Panc1 (cell line): ENCODE results near the gene PHLPP1. TPM values are rescaled to one million over a fixed set of nuclear protein-coding genes. Genes with fewer than 3 reads are reported as not detected.

Source experiments
- ATAC-seq: fragments of 200-7000 bp; cut with Tn5 transposase; 2 replicates; pipeline ENCODE4 v1.9.1; 2020; ENCODE audit warnings: mild to moderate bottlenecking, moderate library complexity
- BruUV-seq: library from RNA; stranded (reverse); fragments of 400-500 nt; replicated peaks from 2 replicates; lab custom pipeline; 2021; lab: Mats Ljungman, UMichigan
- CTCF ChIA-PET: fragments of 300-600 bp; sonication (Branson Sonifier 250); formaldehyde crosslinking; loops from one replicate; lab custom pipeline; 2022; ENCODE audit warnings: antibody characterized with exemption; lab: Charles Lee
- POLR2A ChIA-PET: fragments of 300-600 bp; sonication (Branson Sonifier 250); formaldehyde crosslinking; loops from one replicate; lab custom pipeline; 2022; ENCODE audit warnings: antibody characterized with exemption; lab: Charles Lee
- DNase-seq: peaks from one replicate; pipeline ENCODE4 v3.0.0-alpha.2; 2010; ENCODE audit warnings: low read depth, low spot score
- H3K27ac ChIP-seq: 2 replicates; pipeline ENCODE4 v1.5.1; 2011; ENCODE audit warnings: mild to moderate bottlenecking, low read length, inconsistent platforms
- H3K27me3 ChIP-seq: fragments of 200-500 bp; sonication (Bioruptor generic); 2 replicates; pipeline ENCODE4 v1.6.0; 2014; ENCODE audit warnings: low read length, inconsistent platforms; ENCODE audit not compliant: control insufficient read depth, insufficient read depth
- H3K36me3 ChIP-seq: fragments of 200-500 bp; sonication (Bioruptor generic); 2 replicates; pipeline ENCODE4 v1.5.1; 2014; ENCODE audit warnings: inconsistent platforms, mild to moderate bottlenecking, low read length, moderate library complexity; ENCODE audit not compliant: control insufficient read depth, insufficient read depth
- H3K4me1 ChIP-seq: 2 replicates; pipeline ENCODE4 v1.5.1; 2011; ENCODE audit warnings: inconsistent platforms, mild to moderate bottlenecking, low read length, moderate library complexity; ENCODE audit not compliant: control insufficient read depth, insufficient read depth
- H3K4me3 ChIP-seq, 2 experiments: 2 replicates each; pipeline ENCODE4 v1.5.1; 2011 to 2012; ENCODE audit warnings: low read depth in 2 of 2, low read length in 2 of 2, mild to moderate bottlenecking in 2 of 2, inconsistent platforms in 1 of 2, moderate library complexity in 1 of 2
- H3K9me3 ChIP-seq: fragments of 200-500 bp; sonication (Bioruptor generic); 2 replicates; pipeline ENCODE4 v1.5.1; 2014; ENCODE audit warnings: low read depth, mild to moderate bottlenecking, inconsistent platforms, low read length, moderate library complexity; ENCODE audit not compliant: control insufficient read depth, insufficient read depth
- POLR2AphosphoS5 ChIP-seq: IDR thresholded peaks from 2 replicates; pipeline ENCODE4 v1.6.1; 2012; ENCODE audit warnings: mild to moderate bottlenecking, low read depth, low read length, moderate library complexity
- REST ChIP-seq, 2 experiments: IDR thresholded peaks; 2 replicates each; pipeline ENCODE4 v1.6.1; 2011 to 2012; ENCODE audit warnings: low read depth in 2 of 2, control low read depth in 1 of 2, low read length in 1 of 2, mild to moderate bottlenecking in 1 of 2, moderate library complexity in 1 of 2; ENCODE audit not compliant: insufficient read depth in 1 of 2
- SIN3A ChIP-seq: IDR thresholded peaks from 2 replicates; pipeline ENCODE4 v1.6.1; 2012; ENCODE audit warnings: low read depth, mild to moderate bottlenecking, low read length, moderate library complexity, borderline replicate concordance; ENCODE audit not compliant: insufficient read depth
- TCF7L2 ChIP-seq: IDR thresholded peaks from 2 replicates; pipeline ENCODE4 v1.6.1; 2011; ENCODE audit warnings: mild to moderate bottlenecking, low read depth, low read length, inconsistent platforms
- in situ Hi-C: cut with HindIII; loops from 2 replicates; pipeline ENCODE4 v1.10.0; 2016; ENCODE audit warnings: low sequenced_read_pairs, low pct_unique_long_range_greater_than_20kb
- intact Hi-C: fragments of 100-400 bp; cut with micrococcal nuclease; formaldehyde crosslinking; loops from one replicate; pipeline ENCODE4 v1.10.0; 2022; ENCODE audit not compliant: unreplicated experiment
- total RNA-seq: library from RNA; stranded (reverse); gene quantifications from one replicate; pipeline ENCODE4 v1.2.1, GENCODE V29; 2021; ENCODE audit not compliant: unreplicated experiment
- TF ChIP-seq, protein P1 (sequence below): fragments of 450-650 bp; IDR thresholded peaks from 2 replicates; pipeline ENCODE4 v1.5.1; 2017; ENCODE audit warnings: mild to moderate bottlenecking

The PHLPP1 gene
- total RNA-seq, 1 experiment from 2014 or later, result 6.3 TPM

DNA sequence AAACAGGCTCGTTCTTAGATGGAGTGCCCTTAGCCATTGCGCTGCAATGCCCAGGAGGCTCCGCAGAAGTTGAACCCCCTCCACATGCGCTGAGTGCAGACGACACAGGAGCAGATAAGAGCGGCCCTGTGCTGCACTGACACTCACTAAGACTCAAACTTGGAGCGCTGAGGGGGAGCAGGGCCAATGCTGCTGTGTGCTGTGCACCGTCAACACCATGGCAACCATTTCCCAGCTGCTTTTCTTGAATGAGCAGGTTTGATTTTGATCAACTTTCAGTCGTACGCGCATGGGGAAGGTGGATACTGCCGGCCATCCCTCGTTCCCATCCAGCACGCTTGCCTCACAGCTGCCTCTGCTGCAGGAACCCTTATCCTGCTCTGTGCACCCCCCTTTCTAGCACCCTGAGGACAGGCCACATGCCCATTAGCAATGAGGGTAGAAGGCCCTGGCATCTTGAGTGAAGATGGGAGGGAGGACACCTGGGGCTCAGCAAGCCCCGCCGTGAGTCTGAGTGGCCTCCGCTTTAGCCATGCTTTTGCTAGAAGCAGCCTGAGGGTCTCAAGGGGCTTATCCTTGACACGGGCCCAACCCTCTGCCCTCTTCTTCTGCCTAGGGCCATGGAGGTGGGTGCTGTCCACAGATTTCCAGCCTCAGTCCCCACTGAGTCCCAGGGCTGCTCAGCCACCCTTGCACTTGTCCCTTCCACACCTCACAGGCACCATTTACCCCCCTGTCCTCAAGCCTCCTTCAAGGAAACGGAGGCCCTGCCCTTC is 271.9 kb downstream of the PHLPP1 start:
- TF ChIP-seq, protein P1, sequence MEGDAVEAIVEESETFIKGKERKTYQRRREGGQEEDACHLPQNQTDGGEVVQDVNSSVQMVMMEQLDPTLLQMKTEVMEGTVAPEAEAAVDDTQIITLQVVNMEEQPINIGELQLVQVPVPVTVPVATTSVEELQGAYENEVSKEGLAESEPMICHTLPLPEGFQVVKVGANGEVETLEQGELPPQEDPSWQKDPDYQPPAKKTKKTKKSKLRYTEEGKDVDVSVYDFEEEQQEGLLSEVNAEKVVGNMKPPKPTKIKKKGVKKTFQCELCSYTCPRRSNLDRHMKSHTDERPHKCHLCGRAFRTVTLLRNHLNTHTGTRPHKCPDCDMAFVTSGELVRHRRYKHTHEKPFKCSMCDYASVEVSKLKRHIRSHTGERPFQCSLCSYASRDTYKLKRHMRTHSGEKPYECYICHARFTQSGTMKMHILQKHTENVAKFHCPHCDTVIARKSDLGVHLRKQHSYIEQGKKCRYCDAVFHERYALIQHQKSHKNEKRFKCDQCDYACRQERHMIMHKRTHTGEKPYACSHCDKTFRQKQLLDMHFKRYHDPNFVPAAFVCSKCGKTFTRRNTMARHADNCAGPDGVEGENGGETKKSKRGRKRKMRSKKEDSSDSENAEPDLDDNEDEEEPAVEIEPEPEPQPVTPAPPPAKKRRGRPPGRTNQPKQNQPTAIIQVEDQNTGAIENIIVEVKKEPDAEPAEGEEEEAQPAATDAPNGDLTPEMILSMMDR, result no peak
- TF ChIP-seq REST (IDR thresholded peaks at IDR 0.05; ENCODE audit: insufficient read depth in 1 of 2, low read depth in 2 of 2, low read length in 1 of 2), result no peak
- TF ChIP-seq POLR2AphosphoS5, result no peak
- TF ChIP-seq TCF7L2, result no peak
- TF ChIP-seq SIN3A, result no peak
- ChIA-PET POLR2A (no interaction called here), CTCF (no interaction called here)
- Histone ChIP-seq H3K9me3 (no peaks in the 10 kb centered on the region), H3K36me3 (no peaks in the 10 kb centered on the region), H3K4me3 (no peak overlapping the region), H3K27me3 (no peaks in the 10 kb centered on the region), H3K4me1 (no peaks in the 10 kb centered on the region), H3K27ac (no peak overlapping the region)
- no peak for DNase-seq
- ATAC-seq, result no peak; the same call in 1 of the 2 replicates
- no TSS peak for BruUV-seq
- in situ Hi-C loops, result no loop called here
- intact Hi-C loops, result no loop called here

GRCh38 chr18:62987859-62988258 is 272.5 kb downstream of the PHLPP1 start:
- Histone ChIP-seq H3K36me3 (no peaks in the 10 kb centered on the region), H3K4me1 (no peaks in the 10 kb centered on the region), H3K27ac (no peak overlapping the region), H3K27me3 (no peaks in the 10 kb centered on the region), H3K4me3 (no peak overlapping the region), H3K9me3 (no peaks in the 10 kb centered on the region)
- ChIA-PET CTCF (interaction anchor here (0.6 kb wide), 1 partner anchor 369 kb away, joined by 5 read pairs; no protein-coding TSS in a partner anchor), POLR2A (no interaction called here)
- DNase-seq, result no peak
- in situ Hi-C loops (no loop called here), intact Hi-C loops (no loop called here)
- no TSS peak for BruUV-seq
- ATAC-seq, result no peak
- TF ChIP-seq, protein P1, result no peak
- TF ChIP-seq SIN3A (no peak), REST (IDR thresholded peaks at IDR 0.05; ENCODE audit: insufficient read depth in 1 of 2, low read depth in 2 of 2, low read length in 1 of 2) (no peak), POLR2AphosphoS5 (no peak), TCF7L2 (no peak)
